SKM-1 (cell line): ENCODE data around the gene PAX2.

Source experiments
- DNase-seq: peaks from one replicate; lab custom pipeline; 2025; ENCODE audit not compliant: unreplicated experiment; lab: John Stamatoyannopoulos, UW

The PAX2 gene

GRCh38 chr10:100873827-100874326, 128.5 kb downstream of the PAX2 start:
- no peak for DNase-seq

DNA sequence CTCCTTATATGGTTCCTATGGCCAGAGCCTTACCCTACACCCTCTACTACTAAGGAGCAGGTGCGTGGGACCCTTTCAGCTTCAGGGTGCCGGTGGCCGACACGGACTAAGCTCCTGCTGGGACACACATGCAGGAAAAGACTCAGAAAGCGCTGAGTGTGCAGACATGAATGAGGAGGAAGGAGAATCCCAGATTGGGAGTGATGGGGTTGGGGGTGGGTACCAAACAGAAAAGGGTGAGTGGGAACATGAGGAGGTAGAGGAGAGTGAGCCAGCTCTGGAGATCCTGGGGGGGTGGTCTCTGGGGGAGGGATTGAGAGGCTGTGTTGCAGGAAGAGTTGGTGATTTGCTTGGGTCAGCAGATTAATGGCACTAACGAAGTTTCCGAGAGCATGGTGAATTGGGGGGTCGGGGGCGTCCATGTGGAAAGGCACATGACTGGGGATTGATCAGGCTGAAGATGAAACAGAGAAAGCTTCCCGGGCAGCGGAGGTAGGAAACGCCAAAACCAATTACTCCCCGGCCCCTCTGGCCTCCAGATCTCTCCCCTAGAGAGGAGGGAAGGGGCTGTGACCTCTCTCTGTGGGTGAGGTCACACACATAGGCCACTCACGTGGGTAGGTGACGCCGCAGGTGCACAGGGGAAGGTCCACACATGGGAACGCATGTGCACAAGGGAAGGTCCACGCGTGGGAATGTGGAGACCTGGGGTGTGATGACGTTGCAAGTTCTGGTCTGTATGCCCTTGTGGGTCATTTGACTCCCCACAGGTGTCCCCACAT, 129.5 kb downstream of the PAX2 start:
- no peak for DNase-seq

- DNase-seq = no peak
Observed at GRCh38 chr10:100875484-100876166, 130.2 kb downstream of the PAX2 start.

GRCh38 chr10:100876585-100877460, 131.4 kb downstream of the PAX2 start:
- DNase-seq = no peak

DNA sequence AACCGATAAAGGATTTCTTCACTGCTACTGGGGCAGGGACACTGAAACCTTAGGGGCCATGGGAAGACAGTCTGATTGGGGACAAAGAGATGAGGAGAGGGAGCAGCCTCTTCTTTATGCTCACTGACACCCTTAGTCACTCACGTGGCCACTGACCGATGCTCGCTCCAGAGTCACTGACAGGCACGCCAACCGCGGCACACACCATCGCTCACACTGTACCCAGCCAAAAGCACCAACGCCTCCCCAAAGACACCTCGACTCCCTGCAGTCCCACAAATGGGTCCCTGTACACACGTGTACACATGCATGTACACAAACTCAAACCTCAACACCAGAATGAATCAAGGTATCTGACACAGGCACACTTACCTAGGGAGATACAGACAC, 132.1 kb downstream of the PAX2 start:
- no peak for DNase-seq

DNA sequence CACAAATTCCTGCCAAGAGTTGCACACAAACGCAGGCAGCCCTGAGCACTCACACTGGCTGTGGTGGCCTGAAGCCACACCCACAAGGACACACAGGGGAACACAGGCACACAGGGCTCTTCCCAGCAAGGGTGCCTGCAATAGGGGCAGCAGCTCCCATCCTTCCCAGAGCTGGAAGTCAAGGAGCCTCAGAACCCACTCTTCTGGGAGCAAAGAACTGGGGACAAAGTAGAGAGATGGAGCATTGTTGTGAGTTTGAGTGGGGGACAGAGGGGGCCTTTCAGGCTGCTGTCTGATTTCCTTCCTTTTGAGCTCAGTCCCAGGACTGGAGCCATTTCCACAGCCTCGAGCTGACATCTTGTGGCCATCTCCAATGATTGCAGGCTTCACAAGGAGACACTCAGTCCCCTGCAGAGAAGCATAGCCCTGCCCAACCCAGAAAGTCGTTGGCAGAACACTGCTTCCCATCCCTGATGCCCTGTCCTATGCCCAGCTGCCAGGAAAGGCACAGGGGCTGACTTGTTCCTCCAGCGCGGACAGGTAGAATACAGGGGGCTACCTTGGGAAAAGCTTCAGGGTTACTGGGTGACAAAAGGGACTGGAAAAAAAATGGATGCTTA, 133.0 kb downstream of the PAX2 start:
- peak; percentile 49 for DNase-seq
